Measurements from ENCODE around the gene PRMT2. TPM values are rescaled to one million over a fixed set of nuclear protein-coding genes. Genes with fewer than 3 reads are reported as not detected.

Gene PRMT2
- total RNA-seq, 2 donors from 2014 or later = 60.9 to 67.8 TPM

DNA sequence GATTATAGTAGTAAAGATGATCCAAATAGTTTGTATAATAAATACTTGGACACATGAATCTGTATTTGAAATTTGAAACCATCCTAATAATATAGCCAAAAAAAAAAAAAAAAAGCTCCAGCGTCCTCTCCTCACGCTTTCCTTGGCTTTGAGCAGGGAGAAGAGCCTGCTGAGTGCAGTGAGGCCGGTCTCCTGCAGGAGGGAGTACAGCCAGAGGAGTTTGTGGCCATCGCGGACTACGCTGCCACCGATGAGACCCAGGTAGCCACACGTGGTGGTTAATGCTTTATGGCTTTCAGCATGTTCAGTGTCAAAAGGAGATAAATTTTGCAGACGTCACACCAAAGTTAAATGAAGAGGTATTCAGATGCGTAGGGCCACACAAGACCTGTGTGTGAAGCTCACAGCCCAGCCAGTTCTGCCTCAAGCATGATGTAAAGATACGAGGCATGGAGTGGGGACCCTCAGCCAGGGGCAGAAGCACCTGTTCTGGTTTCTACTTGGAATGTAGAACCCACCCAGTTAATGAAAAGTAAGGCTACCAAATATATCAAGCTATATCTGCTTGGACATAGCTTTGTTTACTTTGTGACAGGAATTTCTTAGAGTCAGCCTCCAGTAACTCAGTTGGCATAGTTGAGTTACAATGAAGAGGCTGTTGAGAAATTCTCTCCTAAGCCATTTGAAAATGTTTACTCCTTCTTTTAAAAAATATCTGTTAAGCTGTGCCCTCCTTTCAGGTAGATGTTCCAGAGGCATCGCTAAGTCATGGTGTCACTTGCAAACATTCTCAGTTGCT, 8.1 kb downstream of the PRMT2 start:
- Histone ChIP-seq H3K27ac (no peak overlapping the region), H3K36me3 (peaks cover 7% of the 10 kb centered on the region), H3K4me3 (no peak overlapping the region), H3K9me3 (no peaks in the 10 kb centered on the region), H3K4me1 (no peaks in the 10 kb centered on the region), H3K9ac (ENCODE audit: low read depth in 2 of 2, low read length in 2 of 2) (no peak overlapping the region), H3K27me3 (no peaks in the 10 kb centered on the region)
- no peak for DNase-seq
- no peak for TF ChIP-seq CTCF (IDR thresholded peaks at IDR 0.05)
- intact Hi-C loops (cut with DNase I) = no loop called here

- Histone ChIP-seq H3K9ac (ENCODE audit: low read depth in 2 of 2, low read length in 2 of 2) (no peak overlapping the region), H3K4me1 (no peaks in the 10 kb centered on the region), H3K27ac (no peak overlapping the region), H3K9me3 (no peaks in the 10 kb centered on the region), H3K27me3 (no peaks in the 10 kb centered on the region), H3K4me3 (no peak overlapping the region), H3K36me3 (peaks cover 12% of the 10 kb centered on the region)
- TF ChIP-seq CTCF (IDR thresholded peaks at IDR 0.05) = no peak
- no peak for DNase-seq
- intact Hi-C loops (cut with DNase I) = no loop called here
Observed at GRCh38 chr21:46645840-46646239, 10.4 kb downstream of the PRMT2 start.

- Histone ChIP-seq H3K27me3 (no peaks in the 10 kb centered on the region), H3K36me3 (peaks cover 12% of the 10 kb centered on the region), H3K27ac (no peak overlapping the region), H3K4me3 (no peak overlapping the region), H3K4me1 (no peaks in the 10 kb centered on the region), H3K9ac (ENCODE audit: low read depth in 2 of 2, low read length in 2 of 2) (no peak overlapping the region), H3K9me3 (no peaks in the 10 kb centered on the region)
- DNase-seq = no peak
- intact Hi-C loops (cut with DNase I) = no loop called here
- no peak for TF ChIP-seq CTCF (IDR thresholded peaks at IDR 0.05)
Observed at GRCh38 chr21:46646541-46647154, 11.2 kb downstream of the PRMT2 start.

DNA sequence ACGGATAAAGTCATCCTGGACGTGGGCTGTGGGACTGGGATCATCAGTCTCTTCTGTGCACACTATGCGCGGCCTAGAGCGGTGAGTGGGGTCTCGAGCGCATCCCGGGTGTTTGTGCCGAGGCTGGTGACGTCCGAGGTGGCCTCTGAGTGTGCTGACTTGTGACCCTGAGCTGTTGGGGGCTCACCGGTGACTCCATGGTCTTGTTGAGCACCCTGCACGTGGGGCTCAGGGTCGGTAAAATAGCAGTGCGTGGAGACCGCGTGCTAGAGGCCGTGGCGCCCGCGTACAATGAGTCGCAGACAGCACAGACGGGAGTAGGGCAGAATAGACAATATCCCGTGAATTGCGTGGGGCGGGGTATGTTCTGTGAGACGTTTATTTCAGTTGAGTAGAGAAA, 13.1 kb downstream of the PRMT2 start:
- Histone ChIP-seq H3K9ac (ENCODE audit: low read depth in 2 of 2, low read length in 2 of 2) (no peak overlapping the region), H3K36me3 (peaks cover 12% of the 10 kb centered on the region), H3K9me3 (no peaks in the 10 kb centered on the region), H3K4me1 (no peaks in the 10 kb centered on the region), H3K4me3 (no peak overlapping the region), H3K27me3 (no peaks in the 10 kb centered on the region), H3K27ac (no peak overlapping the region)
- DNase-seq = no peak
- no peak for TF ChIP-seq CTCF (IDR thresholded peaks at IDR 0.05)
- intact Hi-C loops (cut with DNase I) = no loop called here

DNA sequence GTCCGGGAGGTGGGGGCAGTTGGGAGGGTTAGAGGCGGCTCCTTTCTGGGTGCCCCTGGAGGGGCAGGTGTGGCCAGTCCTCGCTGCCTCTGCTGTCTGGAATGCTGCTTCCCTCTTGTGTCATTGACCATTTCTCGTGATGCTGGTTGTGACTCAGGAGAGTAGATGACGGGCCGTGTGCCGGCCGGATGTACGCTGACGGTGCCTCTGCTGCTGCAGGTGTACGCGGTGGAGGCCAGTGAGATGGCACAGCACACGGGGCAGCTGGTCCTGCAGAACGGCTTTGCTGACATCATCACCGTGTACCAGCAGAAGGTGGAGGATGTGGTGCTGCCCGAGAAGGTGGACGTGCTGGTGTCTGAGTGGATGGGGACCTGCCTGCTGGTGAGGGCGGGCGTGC, 13.9 kb downstream of the PRMT2 start:
- DNase-seq = no peak
- Histone ChIP-seq H3K36me3 (peaks cover 12% of the 10 kb centered on the region), H3K9me3 (no peaks in the 10 kb centered on the region)

More for the DNA sequence above, 13.9 kb downstream of the PRMT2 start:
- intact Hi-C loops (cut with DNase I) = no loop called here
- no peaks in the 10 kb centered on the region for H3K4me1 ChIP-seq
- no peak overlapping the region for H3K9ac ChIP-seq (ENCODE audit: low read depth in 2 of 2, low read length in 2 of 2)
- no peak overlapping the region for H3K4me3 ChIP-seq
- H3K27me3 ChIP-seq = no peaks in the 10 kb centered on the region
- no peak for TF ChIP-seq CTCF (IDR thresholded peaks at IDR 0.05)
- no peak overlapping the region for H3K27ac ChIP-seq

Measured in colonic mucosa (tissue), 4 donors.